Amygdala (tissue), 56 donors: ENCODE measurements around the gene CAMSAP2.
A peak's percentile ranks its signal among the peaks of the same experiment; 100 is the strongest.
"Not testable (repeated sequence)": the region's sequence is repeated elsewhere in the genome, so short reads cannot be mapped to it uniquely, and the experiment has no call there.

ENCODE experiments used
- DNase-seq, 56 donors: peaks; one replicate each; lab custom pipeline; 2025; lab: John Stamatoyannopoulos, UW

The CAMSAP2 gene

DNA sequence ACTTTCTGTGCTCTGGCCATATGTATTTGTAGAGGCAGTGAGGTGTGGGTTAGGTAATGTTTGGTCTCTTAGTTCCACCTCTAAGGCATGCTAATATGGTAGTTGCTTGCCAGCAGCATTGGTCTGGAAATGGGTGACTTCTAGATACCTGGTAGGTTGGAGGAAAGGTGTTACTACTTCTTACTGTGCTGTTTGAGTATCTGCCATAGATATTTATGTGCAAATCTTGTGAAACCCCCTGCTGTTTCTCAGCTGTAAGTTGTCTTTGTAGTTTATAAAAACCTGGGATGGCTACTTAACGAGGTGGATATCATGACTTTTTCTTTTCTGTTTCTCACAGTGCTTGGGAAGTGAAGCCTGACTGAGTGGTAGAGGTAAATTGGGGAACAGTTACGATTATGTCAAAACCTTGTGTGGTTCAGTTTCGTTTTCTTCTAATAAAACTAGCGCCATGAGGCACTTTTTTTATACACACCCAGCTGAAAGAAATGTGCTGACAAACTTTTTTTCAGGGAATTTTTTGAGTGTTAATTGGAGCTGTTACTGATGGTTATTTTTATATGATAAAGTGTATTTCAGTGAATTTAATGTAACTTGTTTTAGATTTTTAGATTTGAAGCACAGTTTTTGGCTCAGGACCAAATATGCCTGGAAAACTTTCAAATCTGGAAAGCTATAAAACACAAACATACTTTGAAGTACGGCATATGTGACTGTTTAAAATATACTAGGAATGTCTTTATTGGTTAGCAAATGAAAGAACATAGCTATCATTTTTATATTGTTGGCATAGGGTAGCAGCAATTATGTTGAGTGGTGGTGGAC lies 42.1 kb downstream of the CAMSAP2 start:
- no peak for DNase-seq

DNA sequence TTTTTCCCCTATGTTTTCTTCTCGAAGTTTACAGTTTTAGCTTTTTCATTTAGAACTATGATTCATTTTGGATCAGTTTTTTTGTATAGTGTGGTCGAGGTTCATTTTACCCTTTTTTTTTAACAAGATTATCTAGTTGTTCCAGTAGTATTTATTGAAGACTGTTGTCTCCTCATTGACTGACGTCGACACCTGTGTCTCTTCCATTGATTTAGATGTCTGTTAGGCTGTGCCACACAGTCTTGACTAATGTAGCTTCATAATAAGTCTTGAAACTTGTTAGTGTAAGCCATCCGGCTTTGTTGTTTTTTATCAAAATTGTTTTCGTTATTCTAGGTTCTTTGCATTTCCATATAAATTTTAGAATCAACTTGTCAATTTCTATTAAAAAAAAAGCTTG lies 45.2 kb downstream of the CAMSAP2 start:
- no peak for DNase-seq

DNA sequence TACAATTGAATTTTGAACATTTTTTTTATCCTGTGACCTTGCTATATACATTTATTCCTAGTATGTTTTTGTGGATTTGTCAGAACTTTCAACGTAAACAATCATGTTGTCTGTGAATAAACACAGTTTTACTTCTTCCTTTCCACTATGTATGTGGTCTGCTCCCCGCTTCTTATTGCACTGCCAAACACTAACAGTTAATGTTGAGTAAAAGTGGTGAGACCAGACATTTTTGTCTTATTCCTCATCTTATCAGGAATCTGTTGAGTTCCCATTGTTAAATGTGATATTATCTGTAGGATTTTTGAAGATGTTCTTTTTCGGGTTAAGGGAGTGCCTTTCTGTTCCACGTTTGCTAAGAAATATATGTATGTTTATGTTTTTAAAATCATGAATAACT lies 45.9 kb downstream of the CAMSAP2 start:
- no peak for DNase-seq

DNA sequence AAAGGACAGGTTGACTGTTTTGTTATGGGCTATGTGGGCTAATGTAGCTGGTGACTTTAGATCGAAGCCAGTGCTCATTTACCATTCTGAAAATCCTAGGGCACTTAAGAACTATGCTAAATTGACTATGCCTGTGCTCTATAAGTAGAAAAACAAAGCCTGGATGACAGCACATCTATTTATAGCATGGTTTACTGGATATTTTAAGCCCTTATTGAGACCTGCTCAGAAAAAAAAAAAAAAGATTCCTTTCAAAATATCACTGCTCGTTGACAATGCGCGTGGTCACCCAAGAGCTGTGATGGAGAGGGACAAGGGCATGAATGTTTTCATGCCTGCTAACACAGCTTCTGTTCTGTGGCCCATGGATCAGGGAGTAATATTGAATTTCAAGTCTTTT lies 48.1 kb downstream of the CAMSAP2 start:
- no peak for DNase-seq

DNA sequence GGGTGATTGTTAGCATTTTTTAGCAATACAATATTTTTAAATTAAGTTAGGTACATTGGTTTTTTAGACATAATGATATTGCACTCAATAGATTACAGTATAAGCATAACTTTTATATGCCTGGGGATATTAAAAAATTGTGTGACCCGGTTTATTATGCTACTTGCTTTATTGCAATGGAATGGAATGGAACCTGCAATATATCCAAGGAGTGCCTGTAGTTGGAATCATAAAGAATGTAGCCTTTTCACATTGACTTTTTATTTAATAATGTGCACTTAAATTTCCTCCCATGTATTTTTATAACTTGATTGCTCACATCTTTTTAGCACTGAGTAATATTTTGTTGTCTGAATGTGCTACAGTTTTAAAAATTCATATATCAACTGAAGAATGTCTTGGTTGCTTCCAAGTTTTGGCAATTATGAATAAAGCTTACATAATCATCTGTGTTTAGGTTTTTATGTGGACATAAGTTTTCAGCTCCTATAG lies 49.2 kb downstream of the CAMSAP2 start:
- DNase-seq = no peak

DNA sequence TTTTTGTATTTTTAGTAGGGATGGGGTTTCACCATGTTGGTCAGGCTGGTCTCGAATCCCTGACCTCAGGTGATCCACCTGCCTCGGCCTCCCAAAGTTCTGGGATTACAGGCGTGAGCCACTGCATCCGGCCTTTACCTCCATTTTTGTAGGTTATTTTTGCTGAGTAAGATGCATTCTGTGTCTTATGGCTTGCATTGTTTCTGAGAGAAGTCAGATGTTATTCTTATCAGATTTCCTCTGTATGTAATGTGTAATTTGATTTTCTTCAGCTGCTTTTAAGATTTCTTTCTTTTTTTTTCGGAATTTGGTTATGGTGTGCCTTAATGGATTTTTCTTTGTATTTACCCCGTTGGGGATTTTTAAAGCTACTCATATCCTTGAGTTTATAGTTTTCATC lies 52.3 kb downstream of the CAMSAP2 start:
- DNase-seq = not testable (repeated sequence)

DNA sequence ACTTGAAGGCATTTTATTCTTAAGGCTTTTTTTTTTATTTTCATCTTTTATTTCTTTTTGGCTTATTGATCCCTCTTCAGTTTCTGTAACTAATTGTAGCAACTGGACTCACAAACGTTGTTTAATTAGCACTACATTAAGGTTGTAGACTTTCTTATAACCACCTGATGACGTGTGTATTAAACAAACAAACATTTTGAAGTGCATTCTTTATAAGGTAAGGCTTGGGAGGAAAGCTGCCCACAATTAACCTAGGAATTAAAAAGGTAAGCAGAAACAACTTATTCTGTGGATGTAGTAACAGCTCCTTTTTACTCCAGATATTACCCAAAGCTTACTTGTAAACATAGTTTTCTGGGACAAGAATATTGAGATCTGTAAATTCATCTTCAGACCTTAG lies 55.0 kb downstream of the CAMSAP2 start:
- DNase-seq = no peak

DNA sequence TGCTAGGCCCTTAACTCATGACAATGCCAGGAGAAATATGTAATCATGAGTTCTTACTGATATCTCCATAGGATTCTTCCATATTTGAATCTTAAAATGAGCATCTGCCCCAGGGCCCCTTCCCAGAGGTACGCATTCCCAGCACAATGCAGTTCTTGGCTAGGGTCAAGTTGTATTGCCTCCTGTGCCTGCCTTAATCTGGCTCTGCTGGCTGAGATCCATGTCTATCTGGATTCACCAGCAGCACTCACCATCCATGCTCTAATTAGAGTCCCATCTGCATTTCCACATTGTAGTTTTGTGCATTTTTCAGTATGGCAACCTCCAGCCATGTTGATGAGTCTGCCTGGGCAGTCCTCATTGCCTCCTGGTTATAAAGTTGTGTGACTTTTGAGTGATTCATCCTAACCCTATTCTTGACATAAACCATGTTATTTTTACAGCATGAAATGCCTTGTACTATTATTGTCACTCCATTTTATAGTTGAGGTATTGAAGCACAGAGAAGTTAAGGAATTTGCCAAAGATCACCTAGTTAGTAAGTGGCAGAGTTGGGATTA lies 55.9 kb downstream of the CAMSAP2 start:
- DNase-seq = no peak

DNA sequence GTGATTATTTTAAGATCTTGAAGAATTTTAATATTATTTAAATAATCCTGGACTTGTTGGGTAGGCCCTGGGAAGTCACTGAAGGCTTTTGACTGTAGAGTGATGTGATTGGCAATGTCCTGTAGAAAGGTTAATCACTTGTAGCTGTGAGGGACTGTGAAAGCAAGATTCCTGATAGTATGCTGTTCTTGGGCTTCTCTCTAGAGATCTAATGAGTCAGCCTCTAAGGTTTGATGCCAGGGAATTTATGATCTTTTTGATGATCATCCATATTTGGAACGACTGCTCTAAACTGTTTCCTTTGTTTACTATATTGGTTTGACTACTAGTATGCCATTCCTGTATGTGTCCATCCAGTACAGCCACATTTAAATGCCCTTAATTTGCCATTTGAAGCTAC lies 56.5 kb downstream of the CAMSAP2 start:
- no peak for DNase-seq

DNA sequence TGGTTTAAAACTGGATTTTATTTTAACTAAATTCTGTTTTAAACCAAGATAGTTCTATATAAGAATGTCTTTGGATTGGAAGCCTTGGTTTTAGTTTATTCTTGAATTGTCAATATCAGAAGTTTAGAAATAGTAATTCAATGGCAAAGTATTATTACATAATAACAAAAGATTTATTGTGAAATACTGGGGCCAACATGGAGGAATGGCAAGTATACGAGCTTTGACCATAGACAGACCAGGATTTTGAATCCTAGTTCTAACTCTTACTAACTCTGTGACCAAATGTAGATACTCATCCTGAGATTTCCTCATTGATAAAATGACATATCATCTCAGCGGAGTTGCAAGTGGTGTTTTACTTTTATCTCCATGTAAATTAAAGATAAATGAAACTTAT lies 63.3 kb downstream of the CAMSAP2 start:
- DNase-seq = no peak

DNA sequence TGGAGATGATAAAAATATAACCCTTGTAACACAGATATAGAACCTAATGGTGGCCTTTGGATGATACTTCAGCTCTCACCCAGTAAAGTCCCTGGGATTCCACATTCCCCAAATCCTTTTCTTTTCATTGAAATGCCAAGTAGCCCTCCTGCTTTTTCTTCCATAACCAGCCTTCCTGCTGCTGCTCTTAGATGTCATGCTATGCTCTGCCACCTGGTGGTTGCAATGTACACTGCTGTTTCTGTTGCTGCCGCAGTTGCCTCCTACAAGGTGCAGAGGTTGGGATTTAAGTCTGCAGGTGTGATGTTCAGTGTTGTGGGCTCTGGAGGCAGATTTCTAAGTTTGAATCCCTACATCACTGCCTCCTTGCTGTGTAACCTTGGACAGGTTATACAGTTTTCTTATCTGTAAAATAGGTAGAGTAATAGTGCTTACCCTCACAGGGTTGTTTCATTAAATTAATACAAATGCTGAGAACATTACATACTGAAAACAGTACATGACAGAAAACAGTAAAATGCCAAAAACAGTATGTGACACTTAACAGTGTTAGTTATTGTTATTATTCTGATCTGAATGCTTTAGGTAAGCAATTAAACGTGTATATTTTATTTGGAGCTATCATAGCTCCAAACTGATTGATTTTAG lies 64.3 kb downstream of the CAMSAP2 start:
- peak in 54 of 56 donors; percentile 3 to 86 (median 44) for DNase-seq

DNA sequence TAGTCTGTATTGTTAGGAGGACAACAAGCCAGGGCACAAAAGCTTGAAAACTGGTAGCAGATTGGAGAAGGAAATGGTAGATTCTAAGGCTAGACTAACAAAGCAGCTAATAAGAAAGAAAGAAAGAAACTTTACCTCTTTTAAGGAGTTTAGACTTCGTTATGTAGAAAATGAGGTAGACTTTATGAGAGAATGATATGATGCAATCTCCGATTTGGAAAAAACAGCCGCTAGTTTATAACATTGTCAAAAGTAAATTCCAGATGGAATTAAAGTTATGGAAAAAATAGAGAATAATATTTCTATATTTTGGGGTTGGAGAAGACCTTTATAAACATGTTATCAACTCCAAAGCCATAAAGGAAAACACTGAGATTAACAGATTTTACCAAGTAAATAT lies 67.0 kb downstream of the CAMSAP2 start:
- DNase-seq = no peak

DNA sequence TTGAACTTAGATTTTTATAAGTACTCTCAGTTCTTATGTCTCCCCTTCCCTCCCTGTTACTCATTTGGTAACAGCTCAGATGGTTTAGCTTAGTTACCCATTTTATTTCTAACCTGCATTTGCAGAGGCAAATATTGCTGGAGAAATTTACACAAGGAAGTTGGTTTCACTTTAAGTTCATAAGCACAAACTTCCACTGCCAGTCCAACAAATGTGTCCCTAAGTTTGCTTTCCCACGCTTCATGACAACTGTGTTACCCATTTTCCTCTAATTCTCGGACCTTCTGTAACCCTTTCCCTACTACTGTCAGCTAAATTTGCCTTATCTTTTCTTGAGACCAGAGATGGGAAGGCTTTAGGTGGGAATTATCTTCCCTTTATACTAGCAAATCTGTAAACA lies 70.2 kb downstream of the CAMSAP2 start:
- DNase-seq = no peak

DNA sequence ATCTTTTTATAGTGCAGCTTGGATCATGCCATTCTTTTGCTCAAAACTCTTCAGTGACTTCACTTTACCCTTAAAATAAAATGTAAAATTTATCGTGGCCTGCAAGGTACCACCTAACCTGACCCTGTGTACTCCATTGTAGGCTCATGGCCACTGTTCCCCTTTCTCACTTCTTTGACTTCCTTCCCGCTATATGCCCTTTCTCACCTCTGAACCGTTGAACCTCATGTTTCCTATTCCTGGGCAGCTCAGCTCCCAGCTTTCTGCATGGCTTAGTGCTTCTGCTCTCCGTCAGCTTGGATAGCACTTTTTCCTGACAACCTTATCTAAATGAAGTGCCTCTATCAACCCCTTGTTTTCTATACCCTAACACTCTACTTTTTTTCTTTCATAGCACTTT lies 73.0 kb downstream of the CAMSAP2 start:
- DNase-seq = no peak

DNA sequence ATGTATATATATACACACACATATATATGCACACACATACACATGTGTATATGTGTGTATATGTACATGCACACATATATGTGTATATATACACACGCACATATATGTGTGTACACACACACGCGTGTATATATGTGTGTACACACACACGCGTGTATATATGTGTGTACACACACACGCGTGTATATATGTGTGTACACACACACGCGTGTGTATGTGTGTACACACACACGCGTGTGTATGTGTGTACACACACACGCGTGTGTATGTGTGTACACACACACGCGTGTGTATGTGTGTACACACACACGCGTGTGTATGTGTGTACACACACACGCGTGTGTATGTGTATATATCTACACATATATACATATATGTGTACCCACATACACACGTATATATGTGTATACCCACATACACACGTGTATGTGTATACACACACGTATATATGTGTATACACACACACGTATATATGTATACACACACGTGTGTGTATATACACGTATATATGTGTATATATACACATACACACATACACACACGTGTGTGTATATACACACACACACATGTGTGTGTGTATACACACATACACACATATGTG lies 78.0 kb downstream of the CAMSAP2 start:
- DNase-seq = not testable (repeated sequence)

DNA sequence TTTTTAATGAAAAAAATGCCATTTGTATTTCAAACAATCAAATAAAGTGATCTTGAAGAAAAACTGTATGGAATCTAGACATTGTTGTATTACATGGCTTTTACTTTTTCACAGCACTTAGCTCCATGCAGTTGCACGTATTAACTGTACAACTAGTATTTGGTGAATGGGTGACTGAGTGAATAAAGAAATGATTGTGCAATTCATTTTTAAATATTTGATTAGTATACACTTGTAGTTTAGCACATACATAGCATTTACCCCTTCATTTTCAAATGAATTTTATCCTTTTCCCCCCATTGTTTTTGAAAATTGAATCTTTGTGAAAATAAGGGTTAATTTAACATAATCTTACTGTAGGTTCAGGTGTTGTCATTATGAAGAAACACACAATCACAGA lies 79.6 kb downstream of the CAMSAP2 start:
- no peak for DNase-seq

DNA sequence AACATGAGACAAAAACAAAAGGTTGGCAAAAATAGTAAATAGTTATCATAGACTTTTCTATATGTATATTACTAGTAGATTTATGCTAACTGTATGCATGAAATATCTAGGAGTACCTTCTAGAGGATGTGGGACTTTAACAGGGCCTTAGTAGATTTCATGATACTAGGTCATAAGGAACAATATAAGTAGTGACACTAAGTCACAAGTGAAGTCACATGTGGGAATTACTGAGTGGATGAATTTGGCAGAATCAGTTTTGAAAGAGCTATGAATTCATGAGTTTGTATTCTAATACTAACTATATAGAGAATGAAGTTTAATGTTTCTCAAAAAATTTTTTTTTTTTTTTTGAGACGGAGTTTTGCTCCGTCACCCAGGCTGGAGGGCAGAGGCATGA lies 81.0 kb downstream of the CAMSAP2 start:
- DNase-seq = no peak

DNA sequence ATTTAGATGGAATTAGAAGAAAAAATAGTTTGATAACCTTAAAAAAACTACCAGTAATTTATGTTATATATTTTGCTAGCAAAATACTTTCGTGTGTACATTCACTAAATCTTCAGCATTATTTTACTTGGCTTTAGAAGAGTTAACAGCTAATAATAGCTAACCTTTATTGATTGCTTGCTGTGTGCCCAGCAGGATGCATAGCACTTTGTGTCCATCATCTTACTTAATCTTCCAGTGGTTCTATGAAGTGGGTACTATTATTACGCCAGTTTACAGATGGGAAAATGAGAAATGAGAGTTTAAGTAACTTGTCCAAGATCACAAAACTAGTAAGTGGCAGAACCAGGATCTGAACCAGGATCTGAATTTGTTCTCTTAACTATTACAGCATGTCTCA lies 92.4 kb downstream of the CAMSAP2 start:
- DNase-seq = no peak

DNA sequence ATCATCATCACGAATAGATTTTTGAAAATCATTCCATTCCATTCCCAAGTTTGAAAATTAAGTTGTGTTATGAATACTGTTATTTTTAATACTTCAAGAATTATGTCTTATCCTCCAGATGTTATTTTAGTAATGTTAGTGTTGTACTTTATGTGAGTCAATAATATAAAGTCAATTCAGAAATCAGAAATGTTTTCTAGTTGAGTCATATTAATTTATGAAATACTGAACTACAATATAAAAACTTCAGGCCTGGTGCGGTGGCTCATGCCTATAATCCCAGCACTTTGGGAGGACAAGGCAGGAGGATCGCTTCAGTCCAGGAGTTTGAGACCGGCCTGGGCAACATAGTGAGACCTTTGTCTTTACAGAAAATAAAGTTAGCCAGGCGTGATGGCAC lies 95.7 kb downstream of the CAMSAP2 start:
- no peak for DNase-seq

DNA sequence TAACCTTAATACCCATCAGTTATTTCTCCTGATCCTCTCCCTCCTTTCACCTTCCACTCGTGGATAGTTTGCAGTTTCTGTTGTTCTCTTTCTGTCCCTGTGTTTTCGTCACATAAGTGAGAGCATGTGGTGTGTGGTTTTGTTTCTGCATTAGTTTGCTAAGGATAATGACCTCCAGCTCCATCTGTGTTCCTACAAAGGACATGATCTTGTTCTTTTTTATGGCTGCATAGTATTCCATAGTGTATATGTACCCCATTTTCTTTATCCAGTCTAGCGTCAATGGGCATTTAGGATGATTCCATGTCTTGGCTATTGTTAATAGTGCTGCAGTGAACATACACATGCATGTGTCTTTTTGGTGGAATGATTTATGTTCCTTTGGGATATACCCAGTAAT lies 97.5 kb downstream of the CAMSAP2 start:
- DNase-seq = no peak

DNA sequence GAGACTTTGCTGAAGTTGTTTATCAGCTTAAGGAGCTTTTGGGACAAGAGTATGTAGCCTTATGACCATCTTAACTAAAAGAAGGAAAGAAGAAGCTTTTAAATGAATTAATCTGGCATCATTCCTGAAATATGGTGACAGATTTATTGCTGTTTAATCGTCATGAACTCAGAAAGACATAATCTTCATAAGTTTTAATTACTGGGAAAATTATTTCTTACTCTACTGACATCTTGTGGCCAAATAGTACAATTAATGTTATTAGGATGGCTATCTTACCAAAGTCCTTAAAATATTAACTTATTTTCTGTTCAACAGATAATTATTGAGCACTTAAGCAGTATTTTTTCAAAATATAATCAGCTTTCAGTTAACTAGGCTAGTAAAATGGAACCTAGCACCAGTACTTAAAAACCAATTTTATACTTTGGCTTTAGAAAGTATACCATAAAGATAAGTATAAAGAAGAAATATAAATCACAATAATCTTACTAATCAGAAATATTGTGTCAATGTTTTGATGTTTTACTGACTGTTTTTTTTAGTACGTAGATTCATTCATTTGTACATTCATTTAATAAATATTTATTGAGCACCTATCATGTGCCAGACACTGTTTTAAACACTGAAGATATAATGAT lies 99.4 kb downstream of the CAMSAP2 start:
- no peak for DNase-seq
